ENCODE results near the gene VWDE.
"Not testable (repeated sequence)": the region's sequence is repeated elsewhere in the genome, so short reads cannot be mapped to it uniquely, and the experiment has no call there.

The VWDE gene

DNA sequence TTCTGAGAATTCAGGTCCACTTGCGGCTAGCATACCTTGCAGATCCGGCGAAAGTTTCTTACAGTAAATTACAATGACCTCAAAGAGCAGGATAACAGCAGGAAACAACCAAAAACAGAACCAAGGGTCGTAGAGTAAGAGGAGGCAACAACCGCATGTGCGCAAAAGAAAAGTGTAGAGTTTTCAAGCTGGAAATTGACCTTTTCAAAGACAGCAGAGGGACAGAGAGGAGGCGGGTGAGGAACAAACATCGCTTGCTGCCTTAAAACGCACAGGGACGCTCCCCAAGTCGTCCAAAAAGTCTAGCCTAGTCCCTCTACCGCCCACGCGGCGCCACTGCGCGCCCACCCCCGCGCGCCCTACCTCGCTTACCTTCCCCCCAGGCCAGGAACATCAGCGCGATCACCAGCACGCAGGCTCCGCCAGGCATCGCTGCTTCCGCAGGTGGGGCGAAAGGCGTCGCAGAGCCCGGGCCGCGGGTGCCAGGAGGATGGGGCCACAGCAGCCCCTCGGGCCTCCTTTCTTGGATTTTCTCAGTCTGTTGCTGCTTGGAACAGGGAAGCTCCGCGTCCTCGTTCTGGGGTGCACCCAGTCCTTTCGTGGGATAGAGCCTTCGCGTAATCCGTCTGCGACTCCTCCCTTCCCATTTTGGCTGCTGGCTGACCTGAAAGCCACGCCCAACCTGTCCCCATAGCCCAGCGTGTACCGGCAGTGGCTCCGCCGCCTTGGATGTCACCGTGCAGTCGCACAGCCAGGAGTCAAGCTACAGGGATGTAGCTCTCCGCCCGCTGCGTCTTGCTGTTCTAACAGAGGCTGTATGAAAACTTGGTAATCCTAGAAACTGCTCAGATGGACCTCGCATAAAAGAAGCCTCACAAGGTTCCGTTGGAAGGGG lies at the start of gene VWDE:
VWDE (minus strand) TSS at position 579 of the 895 bp plus-strand sequence; CDS start at position 430, 149 bp downstream.
- DNase-seq, result peak; percentile 62

DNA sequence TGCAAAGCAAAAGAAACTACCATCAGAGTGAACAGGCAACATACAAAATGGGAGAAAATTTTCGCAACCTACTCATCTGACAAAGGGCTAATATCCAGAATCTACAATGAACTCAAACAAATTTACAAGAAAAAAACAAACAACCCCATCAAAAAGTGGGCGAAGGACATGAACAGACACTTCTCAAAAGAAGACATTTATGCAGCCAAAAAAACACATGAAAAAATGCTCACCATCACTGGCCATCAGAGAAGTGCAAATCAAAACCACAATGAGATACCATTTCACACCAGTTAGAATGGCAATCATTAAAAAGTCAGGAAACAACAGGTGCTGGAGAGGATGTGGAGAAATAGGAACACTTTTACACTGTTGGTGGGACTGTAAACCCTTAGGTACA lies 49.5 kb upstream of the VWDE start:
- not testable (repeated sequence) for DNase-seq

DNA sequence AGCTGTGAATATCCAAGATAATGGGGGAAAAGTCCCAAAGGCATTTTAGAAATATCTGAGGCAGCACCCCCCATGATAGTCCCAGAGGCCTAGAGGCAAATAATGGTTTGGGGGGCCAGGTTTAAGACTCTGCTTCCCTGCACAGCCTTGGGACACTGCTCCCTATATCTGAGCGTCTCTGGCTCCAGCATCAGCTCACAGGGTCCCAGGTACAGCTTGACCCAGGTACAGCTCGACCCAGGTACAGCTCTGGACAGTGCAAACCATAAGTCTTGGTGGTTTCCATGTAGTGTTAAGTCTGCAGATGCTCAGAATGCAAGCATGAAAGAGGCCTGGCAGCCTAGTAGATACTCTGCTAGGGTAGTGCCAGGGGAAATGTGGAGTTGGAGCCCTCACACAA lies 47.0 kb upstream of the VWDE start:
- DNase-seq, result no peak

DNA sequence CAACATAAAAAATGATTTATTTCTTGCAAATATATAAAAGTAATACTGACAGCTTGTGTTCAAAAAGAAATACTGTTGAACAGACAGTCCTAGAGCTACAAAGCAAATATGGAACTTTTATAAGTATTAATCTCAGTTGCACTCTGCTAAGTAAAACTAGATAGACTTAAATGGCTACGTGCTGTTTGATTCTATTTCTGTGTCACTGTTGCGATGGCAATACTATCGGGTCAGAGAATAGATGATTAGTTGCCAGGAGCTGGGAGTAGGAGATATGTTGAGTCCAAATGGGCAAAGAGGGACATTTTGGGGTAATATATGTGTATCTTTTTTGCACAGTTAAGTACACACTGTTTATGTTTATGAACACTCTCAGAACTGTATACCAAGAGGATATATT lies 41.1 kb upstream of the VWDE start:
- DNase-seq, result no peak

DNA sequence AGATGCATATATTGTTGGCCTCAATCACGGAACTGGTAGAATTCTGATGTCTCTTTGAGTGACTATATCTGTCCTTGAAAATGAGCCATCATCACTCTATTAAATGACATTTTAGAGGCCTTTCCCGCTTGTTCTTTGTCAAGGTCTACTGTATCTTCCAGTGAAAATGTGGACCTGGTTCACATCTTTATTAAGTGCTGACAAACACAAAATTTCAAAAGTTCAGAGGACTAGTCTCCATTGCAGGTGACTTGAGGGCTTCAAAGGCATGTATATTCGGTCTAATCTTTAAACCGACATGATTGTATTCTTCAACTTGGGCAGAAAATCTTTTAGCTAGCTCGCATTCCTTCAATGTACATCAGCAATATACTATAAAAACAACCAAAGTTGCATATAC lies 36.6 kb upstream of the VWDE start:
- no peak for DNase-seq

DNA sequence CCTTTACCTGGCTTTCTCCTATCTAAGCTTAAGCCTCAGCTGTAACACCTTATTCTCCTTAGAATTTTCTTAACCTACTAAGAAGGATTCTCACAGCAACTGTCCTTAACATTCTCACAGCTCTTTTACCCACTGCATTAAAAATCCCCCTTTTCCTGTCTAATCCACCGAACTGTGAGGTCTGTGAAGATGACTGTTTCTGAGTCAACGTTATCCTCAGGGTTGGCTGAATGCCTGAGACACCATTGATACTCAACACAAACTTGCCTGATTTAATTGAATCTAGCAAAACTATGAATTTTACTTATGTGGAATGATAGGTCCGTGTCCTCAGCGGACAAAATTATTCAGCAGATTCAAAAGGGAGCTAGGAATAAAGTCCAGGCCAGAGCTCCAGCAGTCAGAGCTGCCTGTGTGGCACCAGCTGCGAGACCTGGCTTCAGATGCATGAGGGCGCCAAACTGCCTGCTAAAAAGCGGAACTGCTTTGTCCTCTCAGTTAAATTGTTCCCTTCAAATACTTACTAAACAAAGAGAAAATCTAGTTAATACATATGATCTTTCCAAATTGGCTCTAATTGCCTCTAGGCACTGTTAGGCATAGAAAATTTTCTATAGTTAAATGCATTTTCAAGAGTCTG lies 33.4 kb upstream of the VWDE start:
- no peak for DNase-seq

DNA sequence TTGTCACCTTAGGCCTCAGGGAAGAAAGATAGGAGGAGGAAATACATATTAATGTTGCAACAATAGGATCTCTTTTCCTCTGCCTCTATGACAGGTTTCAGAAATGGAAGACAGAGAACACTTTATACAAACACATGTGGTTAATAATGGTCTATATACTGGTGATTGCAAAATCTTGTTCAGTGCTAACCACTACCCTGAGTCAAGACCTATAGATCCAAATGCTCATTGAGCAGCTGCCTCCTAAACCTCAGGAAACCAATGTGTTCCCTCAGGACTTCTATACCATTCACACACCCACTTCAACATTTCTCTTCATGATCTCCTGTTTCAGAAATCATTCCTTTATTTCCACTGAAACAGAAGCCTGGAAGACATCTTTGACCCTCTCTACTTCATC lies 32.5 kb upstream of the VWDE start:
- no peak for DNase-seq

DNA sequence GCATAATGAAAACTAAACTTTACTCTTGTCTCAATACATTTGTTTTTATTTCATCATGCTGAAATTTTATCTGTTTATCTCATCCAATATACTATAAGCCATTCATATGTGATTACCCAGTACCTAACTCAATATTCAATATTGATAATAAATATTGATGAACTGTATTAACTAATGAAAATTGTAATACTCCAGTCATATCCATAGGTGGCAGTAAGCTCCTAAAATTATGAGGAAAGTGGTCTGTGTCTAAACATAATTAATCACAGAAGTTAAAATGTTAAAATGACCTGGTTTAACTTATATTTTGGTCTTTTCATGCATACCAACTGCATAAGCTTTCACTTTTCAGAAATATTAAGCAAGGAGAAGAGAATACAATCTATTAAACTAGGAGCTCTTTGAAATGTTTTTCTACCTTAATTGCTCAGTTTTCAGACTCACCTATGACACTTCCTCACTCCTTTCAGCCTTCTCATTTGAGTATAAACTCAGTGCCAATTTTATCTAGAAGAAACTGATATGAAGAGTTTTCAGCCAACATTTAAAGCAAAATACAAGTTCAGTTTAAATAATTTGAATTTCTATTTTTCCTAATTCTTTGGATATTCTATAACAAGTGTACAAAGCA lies 30.5 kb upstream of the VWDE start:
- no peak for DNase-seq

DNA sequence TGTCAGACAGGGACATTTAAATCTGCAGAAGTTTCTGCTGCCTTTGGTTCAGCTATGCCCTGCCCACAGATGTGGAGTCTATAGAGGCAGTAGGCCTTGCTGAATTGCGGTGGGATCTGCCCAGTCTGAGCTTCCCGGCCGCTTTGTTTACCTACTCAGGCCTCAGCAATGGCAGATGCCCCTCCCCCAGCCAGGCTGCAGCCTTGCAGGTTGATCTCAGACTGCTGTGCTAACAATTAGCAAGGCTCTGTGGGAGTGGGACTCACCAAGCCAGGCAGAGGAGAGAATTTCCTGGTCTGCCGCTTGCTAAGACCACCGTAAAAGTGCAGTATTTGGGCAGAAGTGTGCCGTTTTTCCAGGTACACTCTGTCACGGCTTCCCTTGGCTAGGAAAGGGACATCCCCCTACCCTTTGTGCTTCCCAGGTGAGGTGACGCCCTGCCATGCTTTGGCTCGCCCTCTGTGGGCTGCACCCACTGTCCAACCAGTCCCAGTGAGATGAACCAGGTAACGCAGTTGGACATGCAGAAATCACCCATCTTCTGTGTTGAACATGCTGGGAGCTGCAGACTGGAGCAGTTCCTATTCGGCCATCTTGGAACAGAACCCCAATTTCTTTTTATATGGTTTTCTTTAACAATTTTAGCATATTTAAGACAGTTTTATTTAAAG lies 28.4 kb upstream of the VWDE start:
- no peak for DNase-seq

DNA sequence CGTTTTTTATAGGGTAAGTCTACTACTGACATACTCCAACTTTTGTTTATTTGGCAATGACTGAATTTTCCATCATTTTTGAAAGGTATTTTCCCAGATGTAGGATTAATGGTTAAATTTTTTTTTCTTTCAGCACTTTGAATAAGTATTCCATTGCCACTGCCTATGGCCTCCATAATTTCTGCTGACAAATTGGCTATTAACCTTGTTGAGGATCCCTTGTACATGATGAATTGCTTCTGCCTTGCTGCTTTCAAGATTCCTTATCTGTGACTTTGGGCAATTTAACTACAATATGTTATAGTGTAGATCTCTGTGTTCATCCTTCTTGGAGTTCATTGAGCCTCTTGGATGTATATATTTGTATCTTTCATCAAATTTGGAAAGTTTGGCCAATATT lies 21.6 kb upstream of the VWDE start:
- DNase-seq, result no peak

DNA sequence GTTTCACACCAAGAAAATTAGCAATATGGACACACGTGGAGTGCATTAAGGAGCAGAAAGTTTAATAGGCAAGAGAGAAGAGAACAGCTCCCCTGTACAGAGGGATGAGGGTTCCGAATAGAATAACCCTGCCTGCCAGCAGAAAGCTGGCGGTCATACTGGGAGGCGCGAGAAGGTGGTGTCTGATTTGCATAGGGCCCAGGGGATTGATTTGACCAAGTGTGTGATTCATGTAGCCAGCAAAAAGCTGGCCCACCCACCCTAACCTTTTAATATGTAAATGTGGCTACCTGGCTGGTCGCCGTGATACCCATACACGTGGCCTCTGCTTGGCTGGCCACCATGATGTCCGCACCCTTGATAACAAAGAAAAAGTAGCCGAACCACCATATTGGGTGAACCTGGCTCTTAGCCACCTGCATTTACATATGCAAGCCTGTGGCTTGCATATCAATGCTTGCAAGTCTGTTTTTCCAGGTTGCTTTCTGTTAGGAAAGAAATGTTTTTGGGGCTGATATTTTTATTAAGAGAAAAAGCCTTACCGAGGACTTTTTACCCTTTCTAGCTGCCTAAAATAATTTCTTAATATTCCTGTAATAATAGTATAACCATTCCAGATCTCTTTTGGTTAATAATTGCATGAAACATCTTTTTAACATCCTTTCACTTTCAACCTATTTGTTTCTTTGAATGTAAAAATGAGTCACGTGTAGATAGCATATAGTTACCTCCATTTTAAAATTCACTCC lies 20.5 kb upstream of the VWDE start:
- no peak for DNase-seq

DNA sequence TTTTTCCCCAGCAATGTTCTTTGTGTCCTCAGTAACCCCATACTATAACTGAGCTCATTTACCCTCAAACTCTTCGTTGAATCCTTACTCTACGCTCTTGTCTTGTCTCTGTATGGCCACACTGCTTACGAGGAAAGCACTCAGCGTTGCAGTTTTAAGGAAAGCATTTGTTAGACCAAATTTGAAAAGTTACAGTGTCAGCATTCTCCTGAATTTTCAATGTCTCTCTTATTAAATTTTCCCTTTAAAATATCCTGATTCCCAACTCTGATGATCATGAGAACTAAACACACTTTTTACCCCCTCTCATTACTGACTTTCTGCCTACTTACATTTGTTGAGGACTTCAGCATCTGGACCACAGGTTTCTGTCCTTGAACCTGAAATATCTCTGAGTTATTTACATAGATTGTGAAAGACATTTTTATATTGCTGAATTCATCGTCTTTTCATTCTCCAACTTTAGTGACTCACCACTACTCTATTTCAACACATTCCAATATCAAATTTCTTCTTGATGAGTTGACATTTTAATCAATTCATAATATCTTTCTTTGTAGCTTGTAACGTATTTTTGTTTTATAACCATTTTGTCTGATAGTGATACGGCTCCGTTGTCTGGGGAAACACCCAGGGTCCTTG lies 19.8 kb upstream of the VWDE start:
- DNase-seq, result no peak

DNA sequence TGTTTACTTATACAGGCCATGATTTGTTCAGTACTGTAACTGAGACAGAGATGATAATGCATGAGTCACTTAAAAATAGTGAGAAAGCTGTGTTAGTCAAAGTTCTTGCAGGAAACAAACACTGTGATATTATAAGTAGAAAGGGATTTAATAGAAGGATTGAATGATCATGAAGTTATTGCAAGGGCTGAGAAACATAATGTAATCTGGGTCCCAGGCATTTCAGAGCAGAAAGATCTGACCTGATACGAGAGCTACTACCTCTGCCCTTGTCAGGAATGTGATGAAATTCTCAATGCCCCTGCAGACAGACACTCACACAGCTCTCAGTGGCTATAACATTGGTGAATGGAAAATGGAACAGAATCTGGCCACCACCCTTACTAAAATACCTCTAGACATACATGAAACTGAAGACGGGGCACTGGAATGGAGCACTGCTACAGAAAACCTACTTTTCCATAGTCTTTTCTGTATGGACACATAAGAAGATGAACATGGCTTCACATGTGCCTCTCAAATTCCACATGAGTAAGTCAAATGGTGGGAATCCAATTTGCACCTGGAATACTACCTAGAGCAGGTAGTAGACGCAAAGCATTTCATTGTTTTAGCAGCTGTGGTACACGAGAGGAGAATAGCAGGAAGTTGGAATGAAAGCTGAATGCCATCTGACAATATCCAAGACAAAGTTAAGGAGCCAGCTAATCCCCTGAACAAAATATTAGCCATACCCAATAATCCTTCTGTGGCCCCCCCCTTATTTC lies 19.1 kb upstream of the VWDE start:
- no peak for DNase-seq

DNA sequence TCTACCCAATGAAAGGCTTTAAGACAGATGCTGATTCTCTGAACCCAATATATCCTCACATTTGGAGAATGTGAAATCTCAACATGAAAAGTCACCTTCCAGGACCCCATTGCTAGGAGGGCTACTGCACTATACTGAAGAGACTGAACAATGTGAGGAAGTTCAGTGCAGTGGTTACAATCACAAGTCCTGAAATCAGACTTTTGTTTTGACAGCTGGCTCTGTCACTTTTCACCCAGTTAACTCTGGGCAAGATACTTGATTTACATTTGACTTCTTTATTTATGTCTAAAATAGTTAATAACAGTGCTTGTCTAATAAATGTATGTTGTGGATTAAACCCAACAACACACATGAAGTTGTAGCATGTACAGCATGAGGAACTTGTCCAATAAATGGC lies 14.8 kb upstream of the VWDE start:
- no peak for DNase-seq

DNA sequence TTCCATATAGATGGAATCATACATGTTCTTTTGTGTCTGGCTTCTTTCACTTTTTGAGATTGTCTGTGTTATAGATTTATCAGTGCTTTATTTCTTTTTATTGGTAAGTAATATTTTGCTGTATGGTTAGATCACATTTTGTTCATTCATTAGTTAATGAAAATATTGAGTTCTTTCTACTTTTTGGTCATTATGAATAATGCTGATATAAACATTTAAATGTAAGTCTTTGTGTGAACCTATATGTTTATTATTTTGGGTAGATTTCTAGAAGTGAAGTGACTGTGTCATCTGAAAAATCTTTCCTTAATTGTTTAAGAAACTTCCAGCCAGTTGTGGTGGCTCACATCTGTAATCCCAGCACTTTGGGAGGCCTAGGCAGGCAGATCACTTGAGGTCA lies 11.4 kb upstream of the VWDE start:
- DNase-seq, result no peak

DNA sequence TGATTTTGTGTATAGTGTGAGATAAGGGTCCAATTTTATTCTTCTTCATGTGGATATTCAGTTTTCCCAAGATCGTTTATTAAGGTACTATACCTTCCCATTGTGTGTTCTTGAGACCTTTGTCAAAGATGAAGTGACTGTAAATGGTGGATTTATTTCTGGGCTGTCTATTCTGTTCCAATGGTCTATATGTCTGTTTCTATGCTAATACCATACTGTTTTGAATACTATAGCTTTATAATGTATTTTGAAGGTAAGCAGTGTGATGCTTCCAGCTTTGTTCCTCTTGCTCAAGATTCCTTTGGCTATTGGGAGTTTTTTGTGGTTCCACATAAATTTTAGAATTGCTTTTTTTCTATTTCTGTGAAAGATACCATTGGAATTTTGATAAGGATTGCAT lies 8.7 kb upstream of the VWDE start:
- no peak for DNase-seq

DNA sequence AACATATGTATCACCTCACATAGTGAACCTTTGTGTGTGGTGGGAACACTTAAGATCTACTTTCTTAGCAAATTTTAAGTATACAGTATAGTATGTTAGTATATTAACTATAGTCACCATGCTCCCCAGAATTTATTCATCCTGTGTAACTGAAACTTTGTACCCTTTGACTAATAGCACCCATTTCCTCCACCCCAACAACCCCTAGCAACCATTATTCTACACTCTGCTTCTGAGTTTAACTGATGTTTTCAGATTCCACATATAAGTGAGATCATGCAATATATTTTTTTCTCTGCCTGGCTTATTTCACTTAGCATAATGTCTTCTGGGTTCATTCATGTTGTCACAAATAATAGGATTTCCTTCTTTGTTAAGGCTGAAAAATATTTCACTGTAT lies 6.9 kb upstream of the VWDE start:
- no peak for DNase-seq

DNA sequence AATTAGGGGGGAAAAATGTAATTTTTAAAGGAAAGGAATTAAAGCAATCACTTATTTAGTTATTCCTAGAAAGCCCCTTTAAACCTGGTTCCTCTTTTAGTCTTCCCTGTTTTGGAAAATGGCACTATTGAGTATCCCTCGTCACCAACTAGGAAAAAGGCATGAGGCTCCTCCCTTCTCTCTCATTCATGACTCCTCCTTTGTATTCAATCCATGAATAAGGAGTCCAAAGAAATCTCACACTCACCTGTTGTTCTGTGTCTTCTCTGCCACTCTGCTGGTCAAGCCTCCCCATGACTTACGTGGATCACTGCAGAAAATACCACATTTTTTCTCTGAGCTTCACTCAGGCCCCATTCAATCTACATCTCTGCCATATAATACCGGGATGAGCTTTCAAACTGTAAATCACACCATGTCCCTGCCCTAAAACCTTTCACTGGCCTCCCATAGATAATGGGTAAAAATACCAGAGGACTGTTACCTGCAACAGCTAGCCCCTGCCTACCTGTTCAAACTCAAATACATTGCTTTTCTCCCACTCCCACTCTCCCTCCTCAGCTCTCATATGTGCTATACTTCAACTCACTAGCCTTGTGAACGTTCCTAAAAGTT lies 5.5 kb upstream of the VWDE start:
- DNase-seq, result no peak

DNA sequence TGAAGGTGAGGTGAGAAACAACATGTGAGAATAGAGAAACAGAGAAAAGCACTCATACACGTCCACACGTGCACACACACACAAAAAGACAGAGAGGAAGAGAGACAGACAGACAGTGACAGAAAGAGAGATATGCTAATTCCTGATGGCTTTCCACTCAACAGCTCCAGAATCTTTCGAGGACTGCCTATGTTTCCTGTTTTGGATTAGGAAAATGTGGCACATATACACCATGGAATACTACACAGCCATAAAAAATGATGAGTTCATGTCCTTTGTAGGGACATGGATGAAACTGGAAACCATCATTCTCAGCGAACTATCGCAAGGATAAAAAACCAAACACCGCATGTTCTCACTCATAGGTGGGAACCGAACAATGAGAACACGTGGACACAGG lies 4.0 kb upstream of the VWDE start:
- DNase-seq, result not testable (repeated sequence)

DNA sequence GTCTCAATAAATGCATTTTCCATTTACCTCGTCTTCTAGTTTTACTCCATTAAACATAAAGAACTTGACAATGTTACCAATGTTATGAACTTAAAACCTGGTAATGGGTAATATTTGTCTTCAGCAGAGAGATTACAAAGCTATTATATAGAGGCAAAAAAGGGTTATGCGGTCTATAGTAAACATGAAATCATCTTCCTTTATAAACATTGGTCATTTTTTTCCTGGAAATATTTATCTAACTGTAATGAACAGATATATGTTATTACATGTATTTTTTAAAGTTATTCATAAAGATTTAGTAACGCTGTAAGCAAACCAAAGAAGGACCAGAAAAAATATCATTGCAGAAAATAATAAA lies 1.3 kb downstream of the VWDE start:
- DNase-seq, result no peak

Measured in SIG-M5 (cell line).